Naive thymus-derived CD4-positive, alpha-beta T cell (primary cell): Measurements from ENCODE around the gene SF3B4. TPM values are rescaled to one million over a fixed set of nuclear protein-coding genes. Genes with fewer than 3 reads are reported as not detected.

Source experiments
- ATAC-seq: fragments of 150-1000 bp; cut with Tn5 transposase; 2 replicates; pipeline ENCODE4 v1.10.0; 2021; ENCODE audit warnings: mild to moderate bottlenecking, moderate library complexity
- CTCF ChIA-PET: fragments of 350-600 bp; sonication (Branson Sonifier 250); formaldehyde crosslinking; loops from one replicate; lab custom pipeline; 2021; ENCODE audit warnings: antibody characterized with exemption; lab: Charles Lee
- POLR2A ChIA-PET: fragments of 350-600 bp; sonication (Branson Sonifier 250); formaldehyde crosslinking; loops from one replicate; lab custom pipeline; 2021; ENCODE audit warnings: antibody characterized with exemption, inconsistent platforms; lab: Charles Lee
- DNase-seq, 9 donors: peaks; one replicate each; pipeline versions ENCODE4 v3.0.0 to v3.0.0-alpha.2; 2020 to 2022; ENCODE audit warnings: mixed read lengths in 1 of 9
- H3K27ac ChIP-seq: one replicate; pipeline ENCODE4 v1.7.0; 2013; ENCODE audit warnings: mild to moderate bottlenecking, low read depth, low read length, moderate library complexity
- H3K27me3 ChIP-seq, 2 donors: one replicate each; pipeline ENCODE4 v1.7.0; 2013; ENCODE audit warnings: low read length in 2 of 2, mild to moderate bottlenecking in 2 of 2, moderate library complexity in 2 of 2; ENCODE audit not compliant: control insufficient read depth in 2 of 2, insufficient read depth in 2 of 2
- H3K36me3 ChIP-seq, 3 experiments: 1 replicate in 2 of 3; 2 replicates in 1 of 3; pipeline ENCODE4 v1.7.0; 2013; ENCODE audit warnings: low read length in 3 of 3, mild to moderate bottlenecking in 3 of 3, moderate library complexity in 1 of 3; ENCODE audit not compliant: insufficient read depth in 3 of 3, control insufficient read depth in 2 of 3
- H3K4me1 ChIP-seq, 2 donors: one replicate each; pipeline ENCODE4 v1.7.0; 2013; ENCODE audit warnings: low read length in 2 of 2, mild to moderate bottlenecking in 2 of 2, moderate library complexity in 1 of 2; ENCODE audit not compliant: control insufficient read depth in 2 of 2, insufficient read depth in 2 of 2
- H3K4me3 ChIP-seq: 2 replicates; pipeline ENCODE4 v1.7.0; 2013; ENCODE audit warnings: mild to moderate bottlenecking, low read length
- H3K9me3 ChIP-seq, 3 experiments: 1 replicate in 2 of 3; 2 replicates in 1 of 3; pipeline ENCODE4 v1.7.0; 2013; ENCODE audit warnings: low read length in 3 of 3; ENCODE audit not compliant: control insufficient read depth in 2 of 3
- H3K27ac Mint-ChIP-seq, 9 donors: one replicate each; pipeline ENCODE4 v1.8.0; 2020 to 2022; ENCODE audit warnings: mixed read lengths in 9 of 9, mild to moderate bottlenecking in 8 of 9, moderate library complexity in 5 of 9, inconsistent platforms in 2 of 9
- H3K27me3 Mint-ChIP-seq, 5 donors: one replicate each; pipeline ENCODE4 v1.8.0; 2021 to 2022; ENCODE audit warnings: mixed read lengths in 5 of 5, mild to moderate bottlenecking in 1 of 5
- H3K36me3 Mint-ChIP-seq, 5 donors: one replicate each; pipeline ENCODE4 v1.8.0; 2020 to 2022; ENCODE audit warnings: mixed read lengths in 5 of 5, mild to moderate bottlenecking in 3 of 5, inconsistent platforms in 1 of 5
- H3K4me1 Mint-ChIP-seq, 7 donors: one replicate each; pipeline ENCODE4 v1.8.0; 2020 to 2022; ENCODE audit warnings: mixed read lengths in 7 of 7, mild to moderate bottlenecking in 3 of 7, inconsistent platforms in 1 of 7
- H3K4me3 Mint-ChIP-seq, 10 donors: one replicate each; pipeline ENCODE4 v1.8.0; 2020 to 2022; ENCODE audit warnings: mild to moderate bottlenecking in 10 of 10, mixed read lengths in 10 of 10, moderate library complexity in 6 of 10, inconsistent platforms in 2 of 10
- H3K9me3 Mint-ChIP-seq, 11 donors: one replicate each; pipeline ENCODE4 v1.8.0; 2020 to 2022; ENCODE audit warnings: mixed read lengths in 11 of 11, mild to moderate bottlenecking in 4 of 11, inconsistent platforms in 1 of 11, moderate library complexity in 1 of 11
- intact Hi-C, 2 donors: fragments of 100-400 bp; cut with micrococcal nuclease; formaldehyde crosslinking; loops; one replicate each; pipeline ENCODE4 v1.15.1; 2023
- polyA plus RNA-seq, 2 donors: library from polyadenylated mRNA; unstranded; fragments of 300-500 nt; fragmentation: Illumina TruSeq; gene quantifications; one replicate each; pipeline ENCODE4 v1.2.3, GENCODE V29; 2021
- total RNA-seq, 6 experiments: library from RNA in 5 of 6; stranded (reverse) in 5 of 6; gene quantifications; 1 replicate in 5 of 6; 2 replicates in 1 of 6; pipeline ENCODE4 v1.2.3 and lab custom pipeline; 2021 to 2026

SF3B4 gene, protein sequence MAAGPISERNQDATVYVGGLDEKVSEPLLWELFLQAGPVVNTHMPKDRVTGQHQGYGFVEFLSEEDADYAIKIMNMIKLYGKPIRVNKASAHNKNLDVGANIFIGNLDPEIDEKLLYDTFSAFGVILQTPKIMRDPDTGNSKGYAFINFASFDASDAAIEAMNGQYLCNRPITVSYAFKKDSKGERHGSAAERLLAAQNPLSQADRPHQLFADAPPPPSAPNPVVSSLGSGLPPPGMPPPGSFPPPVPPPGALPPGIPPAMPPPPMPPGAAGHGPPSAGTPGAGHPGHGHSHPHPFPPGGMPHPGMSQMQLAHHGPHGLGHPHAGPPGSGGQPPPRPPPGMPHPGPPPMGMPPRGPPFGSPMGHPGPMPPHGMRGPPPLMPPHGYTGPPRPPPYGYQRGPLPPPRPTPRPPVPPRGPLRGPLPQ
- total RNA-seq = 100 to 1,000 TPM in 1 of 5 experiments, 10 to 100 TPM in 4; 39.0 to 103 (median 43.4) TPM
- 100 to 1,000 TPM in 1 of 2 donors, 10 to 100 TPM in 1; 80.8 to 114 TPM for polyA plus RNA-seq
- total RNA-seq (lab: John Stamatoyannopoulos, UW) = 23.4 reads per million, percentile 54 among the genes with 10 or more reads in this experiment

DNA sequence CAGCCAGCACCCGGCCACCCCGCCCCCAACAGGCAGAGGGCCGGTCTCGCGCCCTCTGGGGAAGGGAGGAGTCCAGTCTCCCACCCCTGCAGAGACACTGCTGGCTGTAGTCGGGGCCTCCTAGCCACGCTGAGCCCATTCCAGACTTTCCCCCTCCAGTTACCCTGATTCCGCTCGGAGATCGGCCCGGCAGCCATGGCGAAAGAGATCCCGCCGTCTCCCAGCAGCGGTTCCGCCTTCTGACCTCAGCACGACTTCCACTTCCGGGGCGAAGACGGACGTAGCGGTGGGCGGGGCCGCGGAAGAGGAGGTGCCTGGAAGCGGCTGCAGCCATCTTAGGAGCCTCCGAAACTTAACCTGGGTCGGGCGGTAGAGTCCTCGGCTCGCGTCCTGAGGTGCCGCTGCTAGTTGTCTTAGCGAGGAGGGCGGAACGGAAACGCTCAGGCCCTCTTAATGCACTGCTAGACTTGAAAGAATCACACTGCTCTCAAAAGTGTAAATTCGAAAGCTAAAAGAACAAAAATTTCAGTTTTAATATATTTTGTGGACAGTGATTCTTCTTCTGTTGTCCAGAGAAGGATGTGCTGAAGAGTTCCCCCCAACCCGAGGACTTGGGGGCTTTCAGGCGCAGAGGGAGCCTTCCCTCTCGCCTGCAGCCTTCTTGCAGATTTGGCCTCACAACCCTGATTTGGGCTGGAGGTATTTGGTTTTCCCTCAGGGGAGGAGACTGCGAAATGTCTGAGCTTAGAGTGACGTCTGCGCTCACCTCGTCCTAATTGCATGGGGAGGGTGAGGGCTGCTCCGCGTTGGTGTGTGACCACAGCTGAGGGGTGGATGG lies at the start of gene SF3B4:
Gene SF3B4 (minus strand): TSS at position 241 of the 838 bp plus-strand sequence. CDS start 44 bp downstream, at position 197.
- Histone ChIP-seq H3K4me1 (peaks cover 19 to 30% of the 10 kb centered on the region in 2 donors), H3K9me3 (no peaks in the 10 kb centered on the region), H3K27ac (peak within 1 kb of the TSS; percentile 94), H3K36me3 (peaks cover 28 to 42% (median 34%) of the 10 kb centered on the region in 3 experiments), H3K4me3 (peak within 1 kb of the TSS; percentile 82), H3K27me3 (no peaks in the 10 kb centered on the region)
- ChIA-PET CTCF (no interaction called here), POLR2A (interaction anchor here (0.5 to 8.7 kb wide), 21 partner anchors 10 to 1404 kb away, joined by 3 to 174 read pairs (median 6); partner anchors contain the start of genes BOLA1 and SV2A)
- H3K4me3 Mint-ChIP-seq = peak within 1 kb of the TSS; percentile 91 to 99 (median 96)
- ATAC-seq (peak; percentile 98), DNase-seq (peak; percentile 89 to 96 (median 95))
- peaks cover 44 to 67% (median 49%) of the 10 kb centered on the region in 7 donors for H3K4me1 Mint-ChIP-seq
- peaks cover 24 to 45% (median 35%) of the 10 kb centered on the region in 5 donors for H3K36me3 Mint-ChIP-seq
- intact Hi-C loops = loop anchor here (1.0 to 2.0 kb wide), 10 partner anchors 10 to 1327 kb away; partner anchors contain the start of genes BOLA1 (in 2 of the 2), OTUD7B (in 1 of the 2), PSMD4 (in 1 of the 2) and SV2A (in 1 of the 2)
- H3K27me3 Mint-ChIP-seq = peaks cover 0 to 13% (median 5%) of the 10 kb centered on the region in 5 donors
- peaks cover 0 to 1% (median 0%) of the 10 kb centered on the region in 11 donors for H3K9me3 Mint-ChIP-seq
- H3K27ac Mint-ChIP-seq = peak within 1 kb of the TSS; percentile 96 to 99 (median 98)

DNA sequence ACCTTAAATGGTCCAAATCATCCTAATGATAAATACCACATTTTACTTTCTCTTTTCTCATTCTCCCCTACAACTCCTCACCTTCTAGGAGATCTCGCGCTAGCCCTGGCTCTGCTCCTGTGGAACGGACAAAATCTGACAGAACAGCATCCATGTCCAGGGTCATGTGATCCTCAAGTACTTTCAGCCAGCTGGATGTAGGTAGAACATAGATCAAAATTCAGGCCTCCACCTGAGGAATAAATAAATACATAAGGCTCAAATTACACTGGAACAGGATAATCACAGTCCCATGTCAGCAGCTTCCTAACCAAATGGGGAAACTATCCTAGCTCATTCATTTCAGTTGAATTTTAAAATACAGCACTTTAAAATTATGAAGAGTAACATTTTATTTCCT lies 49.7 kb upstream of the SF3B4 start:
- ChIA-PET CTCF (no interaction called here), POLR2A (no interaction called here)

DNA sequence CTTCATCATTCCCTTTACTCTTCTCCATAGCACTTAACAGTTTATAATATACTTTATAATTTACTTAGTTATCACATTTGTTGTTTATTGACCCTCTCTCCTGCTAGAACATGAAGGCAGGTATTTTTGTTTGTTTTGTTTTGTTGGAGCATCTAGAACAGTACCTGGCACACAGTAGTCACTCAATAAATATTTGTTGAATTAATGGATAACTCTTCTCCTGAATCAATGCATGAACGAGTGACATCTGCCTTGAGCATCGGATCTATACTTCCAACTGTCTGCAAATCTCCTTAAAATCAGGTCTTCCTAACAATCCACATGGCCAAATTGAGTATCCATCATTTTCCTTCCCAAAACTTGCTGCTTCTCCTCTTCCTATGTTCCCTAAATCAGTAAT lies 44.9 kb upstream of the SF3B4 start:
- peaks cover 0 to 2% (median 0%) of the 10 kb centered on the region in 7 donors for H3K4me1 Mint-ChIP-seq
- CTCF ChIA-PET = no interaction called here
- Histone ChIP-seq H3K4me1 (no peaks in the 10 kb centered on the region), H3K27me3 (no peaks in the 10 kb centered on the region), H3K9me3 (no peaks in the 10 kb centered on the region), H3K27ac (no peak overlapping the region), H3K4me3 (no peak overlapping the region), H3K36me3 (peaks cover 0 to 18% (median 7%) of the 10 kb centered on the region in 3 experiments)
- POLR2A ChIA-PET = no interaction called here
- ATAC-seq (no peak), DNase-seq (no peak)
- intact Hi-C loops = no loop called here
- H3K36me3 Mint-ChIP-seq = peaks cover 15 to 34% (median 22%) of the 10 kb centered on the region in 5 donors
- H3K4me3 Mint-ChIP-seq = no peak overlapping the region
- H3K9me3 Mint-ChIP-seq = no peaks in the 10 kb centered on the region
- no peaks in the 10 kb centered on the region for H3K27me3 Mint-ChIP-seq
- H3K27ac Mint-ChIP-seq = peak overlapping the region in 2 of 9 donors; percentile 2 to 19

More for the DNA sequence above, 49.7 kb upstream of the SF3B4 start:
- ATAC-seq (no peak), DNase-seq (no peak)
- intact Hi-C loops = no loop called here
- H3K4me1 ChIP-seq = no peaks in the 10 kb centered on the region
- H3K36me3 ChIP-seq = peaks cover 0 to 8% (median 0%) of the 10 kb centered on the region in 3 experiments
- H3K27ac ChIP-seq = no peak overlapping the region
- Mint-ChIP-seq H3K27me3 (no peaks in the 10 kb centered on the region), H3K4me1 (peaks cover 4 to 19% (median 7%) of the 10 kb centered on the region in 7 donors), H3K36me3 (peaks cover 13 to 23% (median 17%) of the 10 kb centered on the region in 5 donors), H3K27ac (no peak overlapping the region), H3K9me3 (no peaks in the 10 kb centered on the region), H3K4me3 (no peak overlapping the region)
- no peak overlapping the region for H3K4me3 ChIP-seq
- no peaks in the 10 kb centered on the region for H3K27me3 ChIP-seq
- no peaks in the 10 kb centered on the region for H3K9me3 ChIP-seq

DNA sequence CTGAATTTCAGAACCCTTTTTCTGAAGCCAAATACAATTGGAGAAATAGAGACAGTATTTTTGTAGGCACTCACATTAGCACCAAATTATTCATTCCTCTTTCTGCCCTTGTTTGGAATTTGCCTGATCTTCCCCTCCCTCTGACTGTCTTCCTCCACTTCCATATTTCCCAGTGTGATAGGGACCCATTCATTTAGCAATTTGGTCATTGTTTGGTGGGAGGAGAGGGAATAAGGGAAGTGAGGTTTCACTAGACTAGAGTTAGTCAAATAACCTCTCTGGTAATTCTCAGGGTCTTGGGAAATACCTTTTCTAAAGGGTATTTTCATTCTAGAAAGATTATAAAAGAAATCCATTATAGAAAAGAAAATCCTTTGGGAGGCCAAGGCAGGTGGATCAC lies 40.0 kb upstream of the SF3B4 start:
- H3K27me3 ChIP-seq = no peaks in the 10 kb centered on the region
- peaks cover 0 to 18% (median 7%) of the 10 kb centered on the region in 3 experiments for H3K36me3 ChIP-seq
- H3K27ac Mint-ChIP-seq = peak overlapping the region in 1 of 9 donors; percentile 29
- peaks cover 2 to 11% (median 7%) of the 10 kb centered on the region in 7 donors for H3K4me1 Mint-ChIP-seq
- H3K9me3 ChIP-seq = no peaks in the 10 kb centered on the region
- no peaks in the 10 kb centered on the region for H3K9me3 Mint-ChIP-seq
- no peak overlapping the region for H3K4me3 ChIP-seq
- ChIA-PET CTCF (no interaction called here), POLR2A (interaction anchor here (1.1 kb wide), 1 partner anchor 80 kb away, joined by 5 read pairs; a partner anchor contains a TSS)
- ATAC-seq = no peak
- H3K27ac ChIP-seq = no peak overlapping the region
- H3K36me3 Mint-ChIP-seq = peaks cover 8 to 29% (median 20%) of the 10 kb centered on the region in 5 donors
- H3K4me3 Mint-ChIP-seq = no peak overlapping the region
- H3K4me1 ChIP-seq = no peaks in the 10 kb centered on the region
- no peak for DNase-seq
- intact Hi-C loops = no loop called here
- no peaks in the 10 kb centered on the region for H3K27me3 Mint-ChIP-seq

DNA sequence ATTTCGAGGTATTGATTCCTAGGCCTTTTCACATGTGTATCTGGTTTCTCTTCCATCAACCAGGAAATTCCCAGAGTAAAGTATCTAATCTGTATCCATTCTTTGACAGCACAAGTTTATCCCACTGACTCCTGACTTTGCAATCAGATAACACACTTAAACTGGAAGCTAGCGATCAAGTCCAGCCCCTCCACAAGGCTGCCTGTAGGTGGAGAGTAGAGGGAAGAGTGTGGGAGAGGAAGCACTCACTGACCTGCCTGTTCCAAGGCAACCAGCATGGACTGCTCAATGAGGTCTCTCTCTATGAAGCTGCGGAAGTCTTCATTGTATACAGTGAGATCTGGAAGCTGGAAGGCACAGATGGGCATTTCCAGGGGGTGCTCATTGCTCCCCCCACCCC lies 39.4 kb upstream of the SF3B4 start:
- no peaks in the 10 kb centered on the region for H3K27me3 Mint-ChIP-seq
- H3K27me3 ChIP-seq = no peaks in the 10 kb centered on the region
- DNase-seq (no peak), ATAC-seq (no peak)
- H3K27ac ChIP-seq = no peak overlapping the region
- peaks cover 0 to 18% (median 7%) of the 10 kb centered on the region in 3 experiments for H3K36me3 ChIP-seq
- H3K4me1 Mint-ChIP-seq = peaks cover 6 to 17% (median 13%) of the 10 kb centered on the region in 7 donors
- H3K9me3 Mint-ChIP-seq = no peaks in the 10 kb centered on the region
- H3K4me3 ChIP-seq = no peak overlapping the region
- peaks cover 5 to 27% (median 17%) of the 10 kb centered on the region in 5 donors for H3K36me3 Mint-ChIP-seq
- H3K27ac Mint-ChIP-seq = peak overlapping the region in 2 of 9 donors; percentile 1 to 16
- H3K4me3 Mint-ChIP-seq = no peak overlapping the region
- CTCF ChIA-PET = no interaction called here
- H3K4me1 ChIP-seq = no peaks in the 10 kb centered on the region
- POLR2A ChIA-PET = interaction anchor here (1.1 kb wide), 1 partner anchor 79 kb away, joined by 5 read pairs; a partner anchor contains a TSS
- H3K9me3 ChIP-seq = no peaks in the 10 kb centered on the region
- intact Hi-C loops = no loop called here

DNA sequence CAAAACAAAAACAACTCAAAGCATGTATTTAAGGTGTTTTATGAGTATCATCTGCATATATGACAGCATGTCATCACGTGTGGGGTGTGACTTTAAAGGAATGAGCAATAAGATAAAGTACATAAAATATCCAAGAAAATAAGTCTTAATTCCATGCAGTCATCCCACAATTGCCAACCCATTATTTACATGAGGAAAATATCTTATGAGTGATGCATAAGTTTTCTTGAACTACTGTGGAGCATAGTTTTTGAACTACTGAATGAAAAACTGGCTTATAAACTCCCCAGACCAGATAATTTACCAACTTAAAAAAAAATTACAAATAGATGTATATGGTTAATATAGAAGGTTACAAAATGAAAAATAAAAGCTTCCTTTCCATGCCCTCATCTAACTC lies 38.8 kb upstream of the SF3B4 start:
- H3K4me3 ChIP-seq = no peak overlapping the region
- H3K4me1 ChIP-seq = no peaks in the 10 kb centered on the region
- H3K27ac ChIP-seq = no peak overlapping the region
- peaks cover 0 to 16% (median 7%) of the 10 kb centered on the region in 3 experiments for H3K36me3 ChIP-seq
- Mint-ChIP-seq H3K27me3 (no peaks in the 10 kb centered on the region), H3K4me1 (peaks cover 6 to 24% (median 19%) of the 10 kb centered on the region in 7 donors), H3K27ac (peak overlapping the region in 5 of 9 donors; percentile 1 to 63 (median 42)), H3K4me3 (no peak overlapping the region), H3K36me3 (peaks cover 5 to 23% (median 17%) of the 10 kb centered on the region in 5 donors), H3K9me3 (no peaks in the 10 kb centered on the region)
- CTCF ChIA-PET = interaction anchor here (0.6 kb wide), 1 partner anchor 108 kb away, joined by 3 read pairs; no protein-coding TSS in a partner anchor
- intact Hi-C loops = no loop called here
- DNase-seq = no peak
- POLR2A ChIA-PET = interaction anchor here (1.1 kb wide), 1 partner anchor 79 kb away, joined by 5 read pairs; a partner anchor contains a TSS
- H3K9me3 ChIP-seq = no peaks in the 10 kb centered on the region
- no peaks in the 10 kb centered on the region for H3K27me3 ChIP-seq
- no peak for ATAC-seq
